Spleen (tissue), 7 donors: Measurements from ENCODE around the gene ENTPD1.

Experiments used
- POLR2A ChIP-seq, 3 donors: fragments of 450-650 bp; IDR thresholded peaks; one replicate each; pipeline ENCODE4 v1.5.1; 2017; ENCODE audit warnings: antibody characterized with exemption in 3 of 3, mild to moderate bottlenecking in 1 of 3
- TF ChIP-seq, protein P1 (sequence below), 11 experiments: fragments of 200-600 bp in 7 of 11; fragments of 450-650 bp in 4 of 11; sonication (generic) in 4 of 11; IDR thresholded peaks in 8 of 11; conservative IDR thresholded peaks in 3 of 11; 1 replicate in 7 of 11; 2 replicates in 4 of 11; pipeline versions ENCODE4 v1.4.0 to v1.8.0; 2016 to 2021; ENCODE audit warnings: antibody characterized with exemption in 11 of 11, inconsistent platforms in 4 of 11, mild to moderate bottlenecking in 1 of 11
- donor health status: DM: no; HTN: no; CAD: no; lungs with moderate emphysema.
- donor health status: DM: no; HTN: no; CAD: no.
- donor health status: DM: no; HTN: no; CAD: no.

DNA sequence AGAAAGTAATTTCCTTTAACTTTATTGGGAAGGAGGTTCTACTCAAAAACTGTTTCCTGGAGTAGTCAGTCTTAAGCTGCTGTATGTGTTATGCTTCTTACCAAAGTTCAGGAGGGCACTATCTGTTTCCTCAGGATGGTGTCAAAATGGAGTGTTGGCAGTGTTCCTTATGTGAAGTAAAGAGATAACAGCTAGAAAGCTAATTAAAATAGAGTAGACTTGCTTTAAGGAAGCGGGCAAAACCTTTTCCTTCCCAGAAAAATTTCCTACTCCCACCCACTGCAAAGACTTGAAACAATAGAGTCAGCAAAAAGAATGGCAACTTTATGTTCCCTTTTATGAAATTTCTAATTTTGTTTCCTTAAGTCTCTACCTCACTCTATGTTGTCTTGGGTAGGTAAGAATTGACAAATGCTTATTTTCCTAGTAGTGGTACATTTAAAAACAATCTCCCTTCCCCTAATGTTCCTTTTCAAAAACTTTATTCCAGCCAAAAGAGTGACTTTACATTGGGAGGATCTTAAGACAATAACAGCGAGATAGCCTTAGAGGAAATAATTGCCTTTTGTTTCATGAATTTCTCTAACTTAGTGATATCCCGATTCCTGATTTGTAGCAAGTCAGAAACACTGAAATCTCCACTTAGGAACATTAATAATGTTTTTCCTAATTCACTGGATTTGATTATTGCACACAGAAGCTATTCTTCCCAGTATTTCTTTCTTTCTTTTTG, 26.5 kb upstream of the ENTPD1 start:
- TF ChIP-seq, protein P1, sequence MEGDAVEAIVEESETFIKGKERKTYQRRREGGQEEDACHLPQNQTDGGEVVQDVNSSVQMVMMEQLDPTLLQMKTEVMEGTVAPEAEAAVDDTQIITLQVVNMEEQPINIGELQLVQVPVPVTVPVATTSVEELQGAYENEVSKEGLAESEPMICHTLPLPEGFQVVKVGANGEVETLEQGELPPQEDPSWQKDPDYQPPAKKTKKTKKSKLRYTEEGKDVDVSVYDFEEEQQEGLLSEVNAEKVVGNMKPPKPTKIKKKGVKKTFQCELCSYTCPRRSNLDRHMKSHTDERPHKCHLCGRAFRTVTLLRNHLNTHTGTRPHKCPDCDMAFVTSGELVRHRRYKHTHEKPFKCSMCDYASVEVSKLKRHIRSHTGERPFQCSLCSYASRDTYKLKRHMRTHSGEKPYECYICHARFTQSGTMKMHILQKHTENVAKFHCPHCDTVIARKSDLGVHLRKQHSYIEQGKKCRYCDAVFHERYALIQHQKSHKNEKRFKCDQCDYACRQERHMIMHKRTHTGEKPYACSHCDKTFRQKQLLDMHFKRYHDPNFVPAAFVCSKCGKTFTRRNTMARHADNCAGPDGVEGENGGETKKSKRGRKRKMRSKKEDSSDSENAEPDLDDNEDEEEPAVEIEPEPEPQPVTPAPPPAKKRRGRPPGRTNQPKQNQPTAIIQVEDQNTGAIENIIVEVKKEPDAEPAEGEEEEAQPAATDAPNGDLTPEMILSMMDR (IDR thresholded peaks at IDR 0.05 in 8 of 11, conservative IDR thresholded peaks at IDR 0.05 in 3 of 11) = no peak
- no peak for TF ChIP-seq POLR2A (IDR thresholded peaks at IDR 0.05)
